MCF 10A (cell line): Measurements from ENCODE around the gene TEX11. TPM values are rescaled to one million over a fixed set of nuclear protein-coding genes. Genes with fewer than 3 reads are reported as not detected.
"Not testable (repeated sequence)": the region's sequence is repeated elsewhere in the genome, so short reads cannot be mapped to it uniquely, and the experiment has no call there.

Experiments used
- BruUV-seq: library from RNA; stranded (reverse); fragments of 400-500 nt; replicated peaks from 2 replicates; lab custom pipeline; 2021; lab: Mats Ljungman, UMichigan
- CTCF ChIA-PET: fragments of 300-600 bp; sonication (Branson Sonifier 250); formaldehyde crosslinking; extraction: SDS; loops from one replicate; lab custom pipeline; 2021; ENCODE audit warnings: antibody characterized with exemption, inconsistent platforms; lab: Yijun Ruan, JAX
- POLR2A ChIA-PET: fragments of 300-600, 350-650 bp; sonication (Branson Sonifier 250); formaldehyde crosslinking; extraction: SDS; loops from one replicate; lab custom pipeline; 2020; ENCODE audit warnings: antibody characterized with exemption, inconsistent platforms; lab: Yijun Ruan, JAX
- DNase-seq: peaks from one replicate; pipeline ENCODE4 v3.0.0-alpha.2; 2018; ENCODE audit not compliant: unreplicated experiment
- H3K27ac Mint-ChIP-seq: one replicate; pipeline ENCODE4 v1.8.0; 2022; ENCODE audit warnings: mild to moderate bottlenecking, low read depth, mixed read lengths; ENCODE audit not compliant: unreplicated experiment
- H3K27me3 Mint-ChIP-seq: one replicate; pipeline ENCODE4 v1.8.0; 2022; ENCODE audit warnings: mixed read lengths; ENCODE audit not compliant: insufficient read depth, unreplicated experiment
- H3K36me3 Mint-ChIP-seq: one replicate; pipeline ENCODE4 v1.8.0; 2022; ENCODE audit warnings: mild to moderate bottlenecking, moderate library complexity, mixed read lengths; ENCODE audit not compliant: insufficient read depth, unreplicated experiment
- H3K4me1 Mint-ChIP-seq: one replicate; pipeline ENCODE4 v1.8.0; 2022; ENCODE audit warnings: mixed read lengths; ENCODE audit not compliant: insufficient read depth, unreplicated experiment
- H3K4me3 Mint-ChIP-seq: one replicate; pipeline ENCODE4 v1.8.0; 2022; ENCODE audit warnings: mild to moderate bottlenecking, moderate library complexity, mixed read lengths; ENCODE audit not compliant: unreplicated experiment
- H3K9me3 Mint-ChIP-seq: one replicate; pipeline ENCODE4 v1.8.0; 2022; ENCODE audit warnings: mixed read lengths; ENCODE audit not compliant: unreplicated experiment
- CTCF ChIP-seq: fragments of 200-600 bp; IDR thresholded peaks from one replicate; pipeline ENCODE4 v1.8.0; 2022; ENCODE audit warnings: antibody characterized with exemption, mild to moderate bottlenecking; ENCODE audit not compliant: unreplicated experiment
- intact Hi-C: fragments of 100-400 bp; cut with micrococcal nuclease; formaldehyde crosslinking; loops from 2 replicates; pipeline ENCODE4 v1.14.1; 2022
- total RNA-seq: library from RNA; stranded (reverse); gene quantifications from 2 replicates; pipeline ENCODE4 v1.2.3, GENCODE V29; 2022

Gene TEX11
- total RNA-seq, 1 experiment from 2014 or later, result not detected

DNA sequence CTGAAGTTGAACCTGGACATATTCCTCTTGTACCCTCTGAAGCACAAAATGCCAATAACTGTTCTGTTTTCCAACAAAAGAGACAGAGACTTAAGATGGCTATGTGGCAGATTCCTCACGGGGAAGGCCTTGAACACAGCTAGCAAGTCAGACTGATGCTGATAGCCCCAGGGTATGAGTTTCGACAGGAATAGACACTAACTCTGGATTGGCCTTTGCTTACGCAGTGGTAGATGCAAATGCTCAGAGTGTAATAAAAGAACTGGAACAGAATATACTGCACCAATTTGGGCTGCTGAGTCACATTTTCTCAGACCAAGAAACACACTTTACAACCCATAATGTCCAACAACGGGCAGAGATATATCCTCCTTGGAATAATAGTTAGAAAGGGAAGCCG lies 290.0 kb downstream of the TEX11 start:
- no peak for DNase-seq
- intact Hi-C loops, result no loop called here
- ChIA-PET POLR2A (no interaction called here), CTCF (no interaction called here)
- Mint-ChIP-seq H3K27ac (no peak overlapping the region), H3K36me3 (no peaks in the 10 kb centered on the region), H3K9me3 (no peaks in the 10 kb centered on the region), H3K27me3 (peaks cover 59% of the 10 kb centered on the region), H3K4me3 (no peak overlapping the region), H3K4me1 (no peaks in the 10 kb centered on the region)
- BruUV-seq, result no TSS peak
- no peak for TF ChIP-seq CTCF

DNA sequence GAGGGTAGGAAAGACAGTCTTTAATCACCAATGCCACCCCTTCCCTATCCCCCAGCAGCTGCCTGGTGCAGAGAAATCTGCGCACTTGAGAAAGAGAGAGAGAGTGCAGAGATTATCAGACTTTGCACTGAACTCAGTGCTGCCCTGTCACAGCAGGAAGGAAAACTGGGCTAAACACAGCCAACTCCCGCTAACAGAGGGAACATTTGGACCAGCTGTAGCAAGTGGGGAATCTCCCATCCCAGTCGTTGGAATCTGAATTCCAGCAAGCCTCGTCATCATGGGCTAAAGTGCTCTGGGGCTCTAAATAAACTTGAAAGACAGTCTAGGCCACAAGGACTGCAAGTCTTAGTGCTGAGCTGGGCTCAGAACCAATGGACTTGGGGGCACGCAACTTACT lies 295.2 kb downstream of the TEX11 start:
- CTCF ChIA-PET, result interaction anchor here (0.5 to 0.6 kb wide), 2 partner anchors 18 to 458 kb away, joined by 3 to 4 read pairs; no protein-coding TSS in a partner anchor
- Mint-ChIP-seq H3K36me3 (no peaks in the 10 kb centered on the region), H3K27me3 (peaks cover 60% of the 10 kb centered on the region), H3K4me1 (no peaks in the 10 kb centered on the region), H3K27ac (no peak overlapping the region), H3K9me3 (no peaks in the 10 kb centered on the region), H3K4me3 (no peak overlapping the region)
- no TSS peak for BruUV-seq
- POLR2A ChIA-PET, result interaction anchor here (1.1 kb wide), 1 partner anchor 7 kb away, joined by 3 read pairs; no protein-coding TSS in a partner anchor
- DNase-seq, result no peak
- intact Hi-C loops, result no loop called here
- TF ChIP-seq CTCF, result no peak

DNA sequence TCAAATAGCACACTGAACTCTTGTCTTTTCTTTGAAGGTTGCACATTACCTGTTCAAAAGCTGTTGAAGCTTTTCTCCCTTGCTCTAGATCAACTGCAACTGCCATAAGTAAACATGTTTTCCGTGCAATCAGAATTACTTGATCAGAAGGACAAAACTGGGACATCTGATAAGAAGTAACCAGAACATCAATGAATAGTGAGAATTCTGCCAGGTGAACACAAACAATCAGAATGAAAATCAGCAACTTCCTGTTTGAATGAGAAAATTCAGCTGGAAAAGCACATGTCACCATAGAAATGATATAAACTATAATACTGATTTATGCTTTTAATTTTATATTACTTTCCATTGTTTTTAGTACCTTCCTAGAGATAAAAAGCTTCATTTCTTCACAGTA lies 303.2 kb downstream of the TEX11 start:
- no peak overlapping the region for H3K27ac Mint-ChIP-seq
- no peak for TF ChIP-seq CTCF
- H3K4me3 Mint-ChIP-seq, result no peak overlapping the region
- POLR2A ChIA-PET, result interaction anchor here (1.0 kb wide), 1 partner anchor 9 kb away, joined by 3 read pairs; no protein-coding TSS in a partner anchor
- intact Hi-C loops, result no loop called here
- no peak for DNase-seq
- no peaks in the 10 kb centered on the region for H3K4me1 Mint-ChIP-seq
- BruUV-seq, result no TSS peak
- no peaks in the 10 kb centered on the region for H3K9me3 Mint-ChIP-seq
- no peaks in the 10 kb centered on the region for H3K36me3 Mint-ChIP-seq
- CTCF ChIA-PET, result no interaction called here
- H3K27me3 Mint-ChIP-seq, result peaks cover 46% of the 10 kb centered on the region

DNA sequence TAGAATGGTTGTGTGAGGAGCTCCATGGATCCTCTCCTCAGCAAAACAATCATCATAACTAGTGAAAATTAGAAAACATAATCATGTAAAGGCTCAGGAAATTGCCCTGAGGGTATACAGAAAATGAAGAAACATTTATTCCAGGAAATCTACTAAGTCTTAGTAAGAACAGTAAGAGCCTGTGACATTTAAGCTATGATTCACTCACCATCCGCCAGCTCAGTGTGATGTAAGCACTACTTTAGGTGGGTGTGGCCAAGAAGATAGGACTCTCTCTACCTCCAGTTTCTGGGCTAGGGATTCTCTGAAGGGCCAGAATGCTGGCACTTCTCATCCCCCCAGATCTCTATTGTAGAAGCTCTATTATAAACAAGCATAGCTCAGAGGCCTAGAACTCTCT lies 316.4 kb downstream of the TEX11 start:
- DNase-seq, result peak; percentile 87
- no TSS peak for BruUV-seq
- intact Hi-C loops, result loop anchor here (5.0 kb wide), 1 partner anchor 160 kb away; no protein-coding TSS in a partner anchor
- Mint-ChIP-seq H3K36me3 (no peaks in the 10 kb centered on the region), H3K9me3 (peaks cover 15% of the 10 kb centered on the region), H3K4me1 (no peaks in the 10 kb centered on the region), H3K27me3 (no peaks in the 10 kb centered on the region), H3K27ac (no peak overlapping the region), H3K4me3 (no peak overlapping the region)
- CTCF ChIA-PET, result interaction anchor here (0.6 to 1.5 kb wide), 6 partner anchors 13 to 366 kb away, joined by 3 to 9 read pairs (median 3); no protein-coding TSS in a partner anchor
- POLR2A ChIA-PET, result interaction anchor here (0.7 to 1.0 kb wide), 2 partner anchors 16 to 19 kb away, joined by 3 read pairs; no protein-coding TSS in a partner anchor
- TF ChIP-seq CTCF, result no peak

DNA sequence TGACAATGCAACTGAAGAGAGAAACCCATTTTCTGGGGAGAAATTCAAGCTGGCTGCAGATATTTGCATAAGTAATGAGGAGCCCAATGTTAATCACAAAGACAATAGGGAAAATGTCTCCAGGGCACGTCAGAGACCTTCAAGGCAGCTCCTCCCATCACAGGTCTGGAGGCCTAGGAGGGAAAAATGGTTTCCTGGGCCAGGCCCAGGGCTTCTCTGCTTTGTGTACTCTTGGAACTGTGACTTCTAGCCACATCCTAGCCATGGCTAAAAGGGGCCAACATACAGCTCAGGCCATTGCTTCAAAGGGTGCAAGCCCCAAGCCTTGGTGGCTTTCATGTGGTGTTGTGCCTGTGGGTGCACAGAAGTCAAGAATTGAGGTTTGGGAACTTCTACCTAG lies 321.4 kb downstream of the TEX11 start:
- peaks cover 12% of the 10 kb centered on the region for H3K9me3 Mint-ChIP-seq
- not testable (repeated sequence) for H3K27ac Mint-ChIP-seq

More for the DNA sequence above, 321.4 kb downstream of the TEX11 start:
- CTCF ChIA-PET, BruUV-seq, POLR2A ChIA-PET, intact Hi-C loops, H3K4me1 Mint-ChIP-seq, H3K4me3 Mint-ChIP-seq, H3K27me3 Mint-ChIP-seq, DNase-seq, H3K36me3 Mint-ChIP-seq: not testable (repeated sequence)
